Head of caudate nucleus (tissue), 42 donors: ENCODE results near the gene OS9.
"Not testable (repeated sequence)": the region's sequence is repeated elsewhere in the genome, so short reads cannot be mapped to it uniquely, and the experiment has no call there.

Experiments used
- DNase-seq, 42 donors: peaks; one replicate each; pipeline versions ENCODE4 v3.0.0 to v3.0.0-alpha.2; 2020 to 2021; ENCODE audit warnings: mixed read lengths in 7 of 42
- intact Hi-C: fragments of 100-400 bp; cut with DNase I; formaldehyde crosslinking; loops from one replicate; pipeline ENCODE4 v1.15.0; 2022

Gene OS9

GRCh38 chr12:57692500-57692899, 1.4 kb upstream of the OS9 start:
- intact Hi-C loops: loop anchor here (10.0 kb wide), 2 partner anchors 52 to 58 kb away; partner anchors contain the start of genes B4GALNT1 and TSPAN31
- DNase-seq: no peak

GRCh38 chr12:57693317-57693658, 644 bp upstream of the OS9 start:
- intact Hi-C loops: loop anchor here (10.0 kb wide), 2 partner anchors 52 to 58 kb away; partner anchors contain the start of genes B4GALNT1 and TSPAN31
- DNase-seq: peak in 7 of 42 donors; percentile 5 to 47 (median 17)

- intact Hi-C loops: loop anchor here (10.0 kb wide), 2 partner anchors 50 to 60 kb away; partner anchors contain the start of genes B4GALNT1 and TSPAN31
- DNase-seq: peak in 8 of 42 donors; percentile 6 to 19 (median 10)
These were observed 607 bp downstream of the OS9 start for GRCh38 chr12:57694459-57695019.

GRCh38 chr12:57695770-57696432, 2.0 kb downstream of the OS9 start:
- no peak for DNase-seq
- intact Hi-C loops: loop anchor here (10.0 kb wide), 2 partner anchors 49 to 61 kb away; partner anchors contain the start of genes B4GALNT1 and TSPAN31

- intact Hi-C loops: loop anchor here (10.0 kb wide), 2 partner anchors 48 to 62 kb away; partner anchors contain the start of genes B4GALNT1 and TSPAN31
- no peak for DNase-seq
These were observed 3.1 kb downstream of the OS9 start for GRCh38 chr12:57697076-57697475.

GRCh38 chr12:57698414-57698813, 4.5 kb downstream of the OS9 start:
- DNase-seq: no peak
- intact Hi-C loops: loop anchor here (10.0 kb wide), 2 partner anchors 46 to 64 kb away; partner anchors contain the start of genes B4GALNT1 and TSPAN31

- intact Hi-C loops: no loop called here
- DNase-seq: no peak
These were observed 6.4 kb downstream of the OS9 start for GRCh38 chr12:57700317-57700716.

- intact Hi-C loops: no loop called here
- no peak for DNase-seq
These were observed 13.3 kb downstream of the OS9 start for GRCh38 chr12:57707250-57707649.

- DNase-seq: no peak
- intact Hi-C loops: no loop called here
These were observed 14.4 kb downstream of the OS9 start for GRCh38 chr12:57708296-57708695.

- DNase-seq: peak in 2 of 42 donors; percentile 9 to 55
- intact Hi-C loops: no loop called here
These were observed 18.8 kb downstream of the OS9 start for GRCh38 chr12:57712701-57713100.

GRCh38 chr12:57713209-57713608, 19.3 kb downstream of the OS9 start:
- DNase-seq: peak in 1 of 42 donors; percentile 2
- intact Hi-C loops: no loop called here

- intact Hi-C loops: not testable (repeated sequence)
These were observed 21.3 kb downstream of the OS9 start for GRCh38 chr12:57715036-57715748.

GRCh38 chr12:57715786-57716185, 21.9 kb downstream of the OS9 start:
- DNase-seq: peak in 3 of 42 donors; percentile 7 to 55 (median 48)

More at GRCh38 chr12:57715036-57715748, 21.3 kb downstream of the OS9 start:
- DNase-seq: peak in 1 of 42 donors; percentile 2

GRCh38 chr12:57716305-57716704, 22.4 kb downstream of the OS9 start:
- peak in 2 of 42 donors; percentile 17 to 28 for DNase-seq
- intact Hi-C loops: no loop called here

More at GRCh38 chr12:57715786-57716185, 21.9 kb downstream of the OS9 start:
- intact Hi-C loops: no loop called here

GRCh38 chr12:57717131-57717530, 23.2 kb downstream of the OS9 start:
- intact Hi-C loops: no loop called here

GRCh38 chr12:57717846-57718640, 24.1 kb downstream of the OS9 start:
- intact Hi-C loops: no loop called here
- DNase-seq: peak in 2 of 42 donors; percentile 25 to 35

More at GRCh38 chr12:57717131-57717530, 23.2 kb downstream of the OS9 start:
- DNase-seq: peak in 3 of 42 donors; percentile 3 to 18 (median 14)

GRCh38 chr12:57718641-57719528, 25.0 kb downstream of the OS9 start:
- intact Hi-C loops: no loop called here
- DNase-seq: peak in 2 of 42 donors; percentile 29 to 34
